K562 (cell line): ENCODE measurements around the gene ADGRE3. TPM values are rescaled to one million over a fixed set of nuclear protein-coding genes. Genes with fewer than 3 reads are reported as not detected.
A peak's percentile ranks its signal among the peaks of the same experiment; 100 is the strongest.

Experiments used
- ELF2 ChIP-seq: fragments of 250-450 bp; sonication (Bioruptor Pico); IDR thresholded peaks from 2 replicates; pipeline ENCODE4 v1.5.0; 2021; ENCODE audit warnings: mild to moderate bottlenecking
- EP400 ChIP-seq: fragments of 450-650 bp; IDR thresholded peaks from 2 replicates; pipeline ENCODE4 v1.6.1; 2017; ENCODE audit warnings: antibody characterized with exemption, mild to moderate bottlenecking, moderate library complexity
- FOXK2 ChIP-seq, 2 experiments: fragments of 450-650 bp; IDR thresholded peaks in 1 of 2; conservative IDR thresholded peaks in 1 of 2; 2 replicates each; pipeline ENCODE4 v1.6.1; 2016; ENCODE audit warnings: low read depth in 2 of 2, mild to moderate bottlenecking in 1 of 2
- HCFC1 ChIP-seq: IDR thresholded peaks from 2 replicates; pipeline ENCODE4 v1.6.1; 2012; ENCODE audit warnings: low read depth, low read length, improper control_type of control experiment
- KDM5B ChIP-seq: fragments of 200-600 bp; sonication (generic); IDR thresholded peaks from 2 replicates; pipeline ENCODE4 v1.6.1; 2012; ENCODE audit warnings: low read depth, mild to moderate bottlenecking, moderate library complexity, low read length, control low read depth, inconsistent platforms; ENCODE audit not compliant: insufficient replicate concordance
- MNT ChIP-seq, 2 experiments: fragments of 450-650 bp; conservative IDR thresholded peaks; 2 replicates each; pipeline ENCODE4 v1.6.1; 2017; ENCODE audit warnings: mild to moderate bottlenecking in 2 of 2, moderate library complexity in 2 of 2
- NFIX ChIP-seq: fragments of 250-450 bp; sonication (Bioruptor Pico); IDR thresholded peaks from 2 replicates; pipeline ENCODE4 v1.4.0; 2020; ENCODE audit warnings: low read depth, mild to moderate bottlenecking, moderate library complexity
- NR2C2 ChIP-seq, 2 experiments: fragments of 200-800 bp in 1 of 2; sonication (Bioruptor generic) in 1 of 2; sonication (generic) in 1 of 2; formaldehyde crosslinking in 1 of 2; IDR thresholded peaks; 2 replicates each; pipeline versions ENCODE4 v1.6.1 to v1.8.0; 2016 to 2022; ENCODE audit warnings: mild to moderate bottlenecking in 1 of 2, missing compliant biosample characterization in 1 of 2, missing genetic modification characterization in 1 of 2, missing genetic modification reagents in 1 of 2
- PHF8 ChIP-seq: fragments of 200-600 bp; sonication (generic); IDR thresholded peaks from 2 replicates; pipeline ENCODE4 v1.6.1; 2012; ENCODE audit warnings: mixed run types, mild to moderate bottlenecking, inconsistent platforms, low read length, moderate library complexity, borderline replicate concordance
- POLR2G ChIP-seq: fragments of 200-400 bp; formaldehyde crosslinking; IDR thresholded peaks from 2 replicates; pipeline ENCODE4 v1.6.1; 2017; ENCODE audit warnings: low read depth, mild to moderate bottlenecking, antibody characterized with exemption, low read length, moderate library complexity
- SPI1 ChIP-seq: IDR thresholded peaks from 2 replicates; pipeline ENCODE4 v1.6.1; 2011; ENCODE audit warnings: low read depth, low read length, control low read depth, borderline replicate concordance
- ZBTB11 ChIP-seq, 3 experiments: fragments of 200-800 bp in 1 of 3; fragments of 250-450 bp in 1 of 3; fragments of 450-650 bp in 1 of 3; sonication (Bioruptor Pico) in 1 of 3; sonication (Bioruptor generic) in 1 of 3; formaldehyde crosslinking in 1 of 3; IDR thresholded peaks; 2 replicates each; pipeline versions ENCODE4 v1.6.1 to v1.8.0; 2016 to 2022; ENCODE audit warnings: mild to moderate bottlenecking in 2 of 3, missing genetic modification characterization in 2 of 3, missing compliant biosample characterization in 1 of 3, moderate library complexity in 1 of 3
- ZNF512 ChIP-seq: IDR thresholded peaks from 2 replicates; pipeline ENCODE4 v1.6.1; 2016; ENCODE audit warnings: missing genetic modification characterization, missing compliant biosample characterization
- ZNF639 ChIP-seq, 2 experiments: fragments of 200-800 bp in 1 of 2; sonication (Bioruptor generic) in 1 of 2; sonication (generic) in 1 of 2; formaldehyde crosslinking in 1 of 2; IDR thresholded peaks in 1 of 2; conservative IDR thresholded peaks in 1 of 2; 2 replicates each; pipeline versions ENCODE4 v1.5.0 to v1.6.1; 2016 to 2020; ENCODE audit warnings: missing compliant biosample characterization in 1 of 2, missing genetic modification characterization in 1 of 2, missing genetic modification reagents in 1 of 2
- ZNF79 ChIP-seq: fragments of 250-450 bp; sonication (Bioruptor Pico); IDR thresholded peaks from 2 replicates; pipeline ENCODE4 v1.4.0; 2020; ENCODE audit warnings: low read depth, mild to moderate bottlenecking, moderate library complexity
- polyA plus RNA-seq, 8 experiments: library from polyadenylated mRNA; depleted of rRNA in 4 of 8; stranded (reverse) in 5 of 8; unstranded in 3 of 8; fragments of >200 nt; fragmentation: Nextera tagmentation in 2 of 8; fragmentation: Illumina TruSeq in 1 of 8; extraction: Ambion mirVana in 2 of 8; extraction: Trizol in 1 of 8; gene quantifications; 2 replicates each; pipeline versions ENCODE4 v1.2.1 to v1.2.3, GENCODE V29; 2011 to 2014; ENCODE audit warnings: inconsistent platforms in 1 of 8, missing spikeins in 1 of 8
- total RNA-seq, 7 experiments: library from RNA; depleted of rRNA in 6 of 7; stranded (reverse); fragments of >200 nt in 6 of 7; fragmentation: Illumina TruSeq in 2 of 7; extraction: Trizol in 2 of 7; gene quantifications; 2 replicates each; pipeline versions ENCODE4 v1.2.1 to v1.2.3, GENCODE V29; 2011 to 2021; ENCODE audit warnings: low replicate concordance in 1 of 7

ADGRE3 gene
- total and polyA plus RNA-seq, 9 of the 15 experiments (the other 6 are each of a cell fraction or from before 2014, with no cell fraction given): not detected

GRCh38 chr19:14689598-14690503 lies 15.2 kb upstream of the ADGRE3 start, which contains the start of gene ZNF333 (continued):
- TF ChIP-seq POLR2G: peak; percentile 93
- no peak for TF ChIP-seq ZNF79
- no peak for TF ChIP-seq ZNF512 (tag)
- peak in 2 of 3 experiments; percentile 58 to 92; a peak in 3 of 6 replicates for TF ChIP-seq ZBTB11 (CRISPR knock-in tag; IDR thresholded peaks at IDR 0.05)
- TF ChIP-seq SPI1: peak; percentile 92
- peak; percentile 80 for TF ChIP-seq KDM5B
- TF ChIP-seq HCFC1: peak; percentile 78
- peak; percentile 25 to 63; a peak in 2 of 4 replicates for TF ChIP-seq MNT (conservative IDR thresholded peaks at IDR 0.05)
- peak; percentile 53; the same call in 1 of the 2 replicates for TF ChIP-seq EP400
- TF ChIP-seq ZNF639 (CRISPR knock-in tag; conservative IDR thresholded peaks at IDR 0.05 in 1 of 2, IDR thresholded peaks at IDR 0.05 in 1 of 2): peak in 1 of 2 experiments; percentile 79; a peak in 2 of 4 replicates
- TF ChIP-seq FOXK2 (conservative IDR thresholded peaks at IDR 0.05 in 1 of 2, IDR thresholded peaks at IDR 0.05 in 1 of 2; ENCODE audit: low read depth in 2 of 2): peak in 1 of 2 experiments; percentile 54; a peak in 1 of 4 replicates
- TF ChIP-seq ELF2 (CRISPR knock-in tag): peak; percentile 94
- peak; percentile 87 for TF ChIP-seq PHF8
- no peak for TF ChIP-seq NFIX
- TF ChIP-seq NR2C2 (CRISPR knock-in tag; IDR thresholded peaks at IDR 0.05): no peak
- peak; percentile 83 for TF ChIP-seq NR2C2 (tag; IDR thresholded peaks at IDR 0.05)
